ENCODE results near the gene HBEGF.

DNA sequence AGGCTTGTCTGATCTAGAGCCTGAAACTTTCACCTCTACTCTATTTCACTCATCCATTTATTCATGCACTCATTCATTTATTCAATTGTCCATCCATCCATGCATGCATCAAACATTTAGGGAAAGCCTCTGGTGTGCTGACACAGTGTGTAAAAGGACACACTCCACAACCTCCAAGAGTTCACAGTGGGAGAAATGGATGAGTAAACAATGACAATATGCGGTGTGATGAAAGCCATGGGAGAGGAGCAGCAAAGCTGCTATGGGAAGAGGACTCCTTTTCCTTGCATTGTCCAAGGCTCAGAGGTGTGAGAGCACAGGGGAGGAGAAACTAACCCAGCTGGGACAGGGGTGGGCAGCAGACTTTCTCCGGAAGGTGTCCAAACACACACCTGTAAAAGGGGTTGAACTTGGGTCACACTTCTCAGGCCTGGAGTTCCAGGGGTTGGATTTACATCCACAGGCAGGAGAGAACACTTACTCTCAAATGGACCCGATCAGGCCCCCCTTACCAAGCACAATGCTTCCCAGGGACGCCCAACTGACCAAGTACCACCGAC, 22.3 kb downstream of the HBEGF start:
- TF ChIP-seq EZH2 (IDR thresholded peaks at IDR 0.05; ENCODE audit: insufficient read depth, poor library complexity, severe bottlenecking), result no peak
- no peak for TF ChIP-seq EZH2phosphoT487 (IDR thresholded peaks at IDR 0.05; ENCODE audit: insufficient read depth, low read depth)

All from GM23248 (cell line).